A549 (cell line): ENCODE results near the gene VPS41.

ENCODE experiments used
- KDM1A ChIP-seq: fragments of 200-600 bp; sonication (generic); IDR thresholded peaks from 2 replicates; pipeline ENCODE4 v1.6.1; 2016; ENCODE audit warnings: low read depth, mild to moderate bottlenecking
- MAZ ChIP-seq: fragments of 150-350 bp; IDR thresholded peaks from 2 replicates; pipeline ENCODE4 v1.6.1; 2014; ENCODE audit warnings: antibody characterized with exemption, low read depth, low read length, borderline replicate concordance
- NR3C1 ChIP-seq: fragments of >200 bp; sonication (Bioruptor Twin); formaldehyde crosslinking; IDR thresholded peaks from 3 replicates; pipeline ENCODE4 v1.6.1; 2017
- TF ChIP-seq, protein P1 (sequence below): fragments of 450-650 bp; IDR thresholded peaks from 2 replicates; pipeline ENCODE4 v1.6.1; 2014; ENCODE audit warnings: antibody characterized with exemption
- TF ChIP-seq, protein P2 (sequence below): fragments of >200 bp; sonication (Bioruptor Twin); formaldehyde crosslinking; IDR thresholded peaks from 3 replicates; pipeline ENCODE4 v1.5.1; 2016

DNA sequence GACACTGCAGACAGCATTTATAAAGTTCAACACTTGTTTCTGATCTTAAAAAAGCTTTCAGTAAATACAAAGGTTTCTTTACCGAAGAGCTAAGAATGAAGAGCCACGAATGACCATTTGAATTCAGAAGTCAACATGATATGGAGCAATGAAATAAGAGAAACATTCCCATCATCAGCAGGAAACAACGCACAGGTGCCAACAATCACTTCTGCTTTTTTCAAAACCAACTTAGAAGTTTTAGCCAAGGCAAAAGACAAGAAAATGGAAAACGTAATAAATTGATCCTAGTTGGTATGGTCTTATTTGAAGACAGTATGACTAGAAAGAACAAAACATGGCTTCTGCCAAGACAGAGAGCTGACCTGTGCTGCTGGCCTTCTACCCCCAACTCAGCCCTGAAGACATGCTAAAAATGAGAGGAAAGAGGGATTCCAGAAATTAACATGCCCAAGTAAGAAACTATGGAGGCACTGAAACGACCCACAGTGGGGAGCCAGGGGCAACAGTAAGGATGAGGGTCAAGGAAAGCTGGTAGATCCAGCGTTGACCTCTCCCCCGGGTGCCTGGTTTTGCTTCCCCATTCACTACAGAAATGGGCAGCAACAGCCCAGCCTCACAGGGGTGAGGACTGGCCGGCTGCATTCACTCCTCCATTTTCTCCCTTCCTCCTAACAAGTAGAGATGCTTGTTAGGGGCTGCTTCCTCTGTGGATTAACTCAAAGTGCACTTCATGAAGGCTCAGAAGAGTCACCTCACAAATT, 30.1 kb downstream of the VPS41 start:
- TF ChIP-seq, protein P1, sequence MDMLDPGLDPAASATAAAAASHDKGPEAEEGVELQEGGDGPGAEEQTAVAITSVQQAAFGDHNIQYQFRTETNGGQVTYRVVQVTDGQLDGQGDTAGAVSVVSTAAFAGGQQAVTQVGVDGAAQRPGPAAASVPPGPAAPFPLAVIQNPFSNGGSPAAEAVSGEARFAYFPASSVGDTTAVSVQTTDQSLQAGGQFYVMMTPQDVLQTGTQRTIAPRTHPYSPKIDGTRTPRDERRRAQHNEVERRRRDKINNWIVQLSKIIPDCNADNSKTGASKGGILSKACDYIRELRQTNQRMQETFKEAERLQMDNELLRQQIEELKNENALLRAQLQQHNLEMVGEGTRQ: no peak
- TF ChIP-seq, protein P2, sequence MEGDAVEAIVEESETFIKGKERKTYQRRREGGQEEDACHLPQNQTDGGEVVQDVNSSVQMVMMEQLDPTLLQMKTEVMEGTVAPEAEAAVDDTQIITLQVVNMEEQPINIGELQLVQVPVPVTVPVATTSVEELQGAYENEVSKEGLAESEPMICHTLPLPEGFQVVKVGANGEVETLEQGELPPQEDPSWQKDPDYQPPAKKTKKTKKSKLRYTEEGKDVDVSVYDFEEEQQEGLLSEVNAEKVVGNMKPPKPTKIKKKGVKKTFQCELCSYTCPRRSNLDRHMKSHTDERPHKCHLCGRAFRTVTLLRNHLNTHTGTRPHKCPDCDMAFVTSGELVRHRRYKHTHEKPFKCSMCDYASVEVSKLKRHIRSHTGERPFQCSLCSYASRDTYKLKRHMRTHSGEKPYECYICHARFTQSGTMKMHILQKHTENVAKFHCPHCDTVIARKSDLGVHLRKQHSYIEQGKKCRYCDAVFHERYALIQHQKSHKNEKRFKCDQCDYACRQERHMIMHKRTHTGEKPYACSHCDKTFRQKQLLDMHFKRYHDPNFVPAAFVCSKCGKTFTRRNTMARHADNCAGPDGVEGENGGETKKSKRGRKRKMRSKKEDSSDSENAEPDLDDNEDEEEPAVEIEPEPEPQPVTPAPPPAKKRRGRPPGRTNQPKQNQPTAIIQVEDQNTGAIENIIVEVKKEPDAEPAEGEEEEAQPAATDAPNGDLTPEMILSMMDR: no peak
- TF ChIP-seq NR3C1 (no peak), KDM1A (no peak), MAZ (no peak)
